ENCODE data around the gene ZNF106.

ZNF106 gene

GRCh38 chr15:42490671-42491538 lies at the start of gene ZNF106:
TSS of gene ZNF106 (minus strand) at chr15:42491141. CDS start at chr15:42472289, 18,852 bp downstream.
- peak; percentile 92 for DNase-seq

GRCh38 chr15:42533246-42533645 lies 42.3 kb upstream of the ZNF106 start:
- no peak for DNase-seq

DNA sequence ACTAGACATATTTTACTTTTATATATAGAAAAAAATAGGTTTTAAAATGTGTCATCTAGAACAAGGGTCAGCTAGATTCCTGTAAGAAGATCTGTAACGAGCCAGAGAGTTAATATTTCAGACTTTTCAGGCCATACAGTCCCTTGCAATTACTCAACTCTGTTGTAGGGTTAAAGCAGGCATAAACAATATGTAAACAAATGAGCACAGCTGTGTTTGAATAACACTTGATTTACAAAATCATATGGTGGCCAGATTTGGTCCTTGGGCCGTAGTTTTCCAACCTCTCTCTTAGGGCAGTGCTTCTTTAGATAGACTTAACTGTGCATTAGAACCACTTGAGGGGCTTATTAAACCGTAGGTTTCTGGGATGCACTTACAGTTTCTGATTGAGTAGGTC lies 38.0 kb upstream of the ZNF106 start:
- peak; percentile 38 for DNase-seq

- DNase-seq = no peak
These were observed 32.4 kb upstream of the ZNF106 start for GRCh38 chr15:42523331-42523730.

- peak; percentile 73 for DNase-seq
These were observed 20.1 kb upstream of the ZNF106 start for GRCh38 chr15:42511007-42511391.

DNA sequence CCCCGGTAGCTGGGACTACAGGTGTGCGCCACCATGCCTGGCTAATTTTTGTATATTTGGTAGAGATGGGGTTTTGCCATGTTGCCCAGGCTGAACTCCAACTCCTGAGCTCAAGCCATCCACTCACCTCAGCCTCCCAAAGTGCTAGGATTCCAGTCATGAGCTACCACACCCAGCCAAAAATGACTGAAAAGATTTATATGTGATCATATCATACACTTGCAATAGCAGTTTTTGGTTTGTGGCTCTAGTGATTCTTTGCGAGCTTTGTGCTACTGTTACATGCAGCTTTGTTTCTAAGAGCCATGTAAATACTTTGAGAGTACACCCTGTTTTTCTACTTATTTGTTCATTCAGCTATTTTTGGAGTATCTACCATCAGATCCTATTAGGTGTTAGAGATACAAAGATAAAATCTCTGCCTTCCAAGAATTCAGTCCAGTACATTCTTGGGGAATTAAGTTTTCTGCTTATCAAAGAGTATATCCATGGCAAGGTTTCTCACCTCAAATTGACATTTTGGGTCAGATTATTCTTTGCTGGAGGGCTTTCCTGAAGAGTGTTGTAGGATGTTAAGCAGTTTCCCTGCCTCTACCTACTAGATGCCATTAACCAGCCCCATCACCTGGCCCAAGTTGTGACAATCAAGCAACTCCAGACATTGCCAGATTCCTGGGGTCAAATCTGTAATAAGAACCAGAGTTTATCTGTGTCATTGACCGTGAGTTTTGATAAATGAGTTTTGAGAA lies 19.5 kb upstream of the ZNF106 start:
- DNase-seq = no peak

DNA sequence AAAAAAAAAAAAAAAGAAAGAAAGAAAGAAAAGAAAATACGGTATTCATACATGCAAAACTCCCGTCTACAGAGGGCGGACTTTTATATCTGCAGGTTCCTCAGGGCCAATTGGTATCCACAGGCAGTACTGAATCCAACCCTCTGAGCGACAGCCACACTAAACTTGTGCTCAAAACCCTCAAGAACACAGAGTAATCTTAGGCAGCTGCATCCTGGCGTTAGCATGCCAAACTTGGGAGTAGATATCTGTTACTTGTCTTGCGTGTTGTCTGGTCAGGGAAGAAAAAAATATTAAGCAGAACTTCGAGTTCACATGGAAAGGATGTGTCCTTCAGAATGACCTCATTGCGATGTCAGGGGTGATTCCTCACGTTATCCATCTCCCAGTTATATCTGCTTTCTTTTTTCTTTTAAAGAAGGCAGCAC lies 17.3 kb upstream of the ZNF106 start:
- peak; percentile 7 for DNase-seq

- no peak for DNase-seq
These were observed 16.6 kb upstream of the ZNF106 start for GRCh38 chr15:42507514-42507913.

GRCh38 chr15:42504631-42505030 lies 13.7 kb upstream of the ZNF106 start:
- DNase-seq = no peak

DNA sequence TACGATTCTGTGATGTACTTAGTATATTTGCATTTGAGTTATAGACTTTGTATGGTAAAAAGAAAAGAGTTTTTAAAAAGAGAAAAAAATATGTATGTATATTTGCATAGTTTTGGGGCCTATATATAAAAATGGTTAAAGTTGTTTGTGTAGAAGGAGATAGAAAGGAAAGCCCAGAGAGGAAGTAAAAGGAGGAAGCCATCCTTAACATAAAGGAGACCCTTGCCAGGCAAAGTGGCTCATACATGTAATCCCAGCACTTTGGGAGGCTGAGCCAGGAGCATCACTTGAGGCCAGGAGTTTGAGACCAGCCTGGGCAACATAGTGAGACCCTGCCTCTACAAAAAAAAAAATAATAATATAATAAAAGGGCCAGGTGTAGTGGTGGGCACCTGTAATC lies 12.9 kb upstream of the ZNF106 start:
- no peak for DNase-seq

- DNase-seq = no peak
These were observed 11.5 kb upstream of the ZNF106 start for GRCh38 chr15:42502477-42502876.

GRCh38 chr15:42499858-42500609 lies 9.1 kb upstream of the ZNF106 start:
- peak; percentile 9 for DNase-seq

- DNase-seq = no peak
These were observed 7.5 kb upstream of the ZNF106 start for GRCh38 chr15:42498212-42499068.

DNA sequence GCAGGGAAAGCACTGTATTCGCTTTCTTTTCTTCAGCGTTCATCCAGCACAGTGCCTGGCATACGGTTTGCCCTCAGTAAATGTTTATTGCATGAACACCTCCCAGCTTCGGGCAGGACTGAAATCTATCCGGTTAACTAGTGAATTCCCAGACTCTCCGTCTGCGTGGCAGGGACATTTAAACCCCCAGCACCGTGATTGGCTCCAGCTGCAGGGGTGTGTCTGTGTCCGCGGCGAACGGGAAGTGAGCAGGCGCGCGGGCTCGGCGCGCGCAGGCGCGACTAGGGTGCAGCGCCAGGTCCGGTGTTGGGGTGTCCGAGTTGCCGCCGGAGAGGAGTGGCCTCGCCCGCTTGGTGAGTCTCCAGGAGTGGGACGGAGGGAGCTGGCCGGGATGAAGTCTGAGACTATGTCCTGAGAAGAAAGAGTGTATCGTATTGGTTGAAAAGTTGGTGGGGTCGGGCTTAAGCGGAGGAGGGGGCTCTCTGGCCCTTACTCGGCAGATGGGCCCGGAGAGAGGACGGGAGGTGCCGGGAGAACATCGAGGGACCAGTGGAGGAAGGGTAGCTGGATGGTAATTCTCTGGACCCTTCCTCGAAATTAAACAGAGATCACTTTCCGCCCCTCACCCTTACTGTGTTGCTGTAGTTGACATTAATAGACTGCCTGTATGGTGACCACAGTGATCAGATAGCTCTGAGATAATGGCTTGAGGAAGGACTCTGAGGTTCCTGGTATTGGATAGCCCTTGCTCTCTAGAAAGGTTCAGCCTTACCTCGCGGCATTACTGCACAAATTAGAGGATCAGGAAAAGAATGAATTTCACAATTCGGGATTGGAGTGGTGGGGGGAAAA lies 4.6 kb upstream of the ZNF106 start, which contains the start of gene SNAP23:
Gene SNAP23 (plus strand): TSS at position 274 of the 852 bp plus-strand sequence. CDS start 16,213 bp downstream, outside the sequence.
- DNase-seq = peak; percentile 95

DNA sequence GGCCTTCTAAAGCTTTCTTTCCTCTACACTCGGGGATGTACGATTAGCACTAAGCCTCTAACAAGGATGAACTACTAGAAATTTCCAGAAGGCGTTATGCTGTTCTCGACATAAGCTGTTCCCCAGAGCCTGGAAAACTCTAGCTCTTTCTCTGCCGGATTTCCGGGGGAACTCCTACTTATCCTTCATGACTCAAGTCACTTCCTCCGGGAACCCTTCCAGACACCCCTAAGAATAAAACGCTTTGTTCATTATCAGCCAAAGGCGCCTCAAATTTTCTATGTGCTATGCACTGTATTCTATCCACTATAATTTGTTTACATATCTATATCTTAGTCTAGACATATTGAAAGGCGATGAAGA lies 4.0 kb upstream of the ZNF106 start:
- peak; percentile 72 for DNase-seq

GRCh38 chr15:42493679-42494078 lies 2.7 kb upstream of the ZNF106 start:
- no peak for DNase-seq

- peak; percentile 72 for DNase-seq
These were observed 741 bp upstream of the ZNF106 start for GRCh38 chr15:42491539-42492225.

DNA sequence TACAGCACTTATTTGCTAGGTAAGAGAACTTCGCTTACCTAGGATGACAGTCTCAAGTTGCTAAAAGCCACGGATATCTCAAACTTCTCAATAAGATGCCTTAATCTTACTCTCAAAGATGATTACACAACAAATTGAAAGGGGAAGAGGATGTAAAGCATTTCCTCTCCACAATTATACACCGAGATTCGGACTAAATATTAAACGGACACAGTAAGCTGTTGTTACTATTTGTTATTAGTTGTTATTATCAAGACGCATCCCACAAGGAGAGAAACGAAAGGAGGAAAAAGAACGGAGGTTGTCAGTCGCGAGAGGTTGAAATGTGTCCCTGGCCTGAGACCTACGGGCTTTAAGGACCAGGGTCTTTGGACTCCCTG lies 660 bp downstream of the ZNF106 start:
- peak; percentile 8 for DNase-seq

- DNase-seq = no peak
These were observed 7.3 kb downstream of the ZNF106 start for GRCh38 chr15:42483677-42484076.

DNA sequence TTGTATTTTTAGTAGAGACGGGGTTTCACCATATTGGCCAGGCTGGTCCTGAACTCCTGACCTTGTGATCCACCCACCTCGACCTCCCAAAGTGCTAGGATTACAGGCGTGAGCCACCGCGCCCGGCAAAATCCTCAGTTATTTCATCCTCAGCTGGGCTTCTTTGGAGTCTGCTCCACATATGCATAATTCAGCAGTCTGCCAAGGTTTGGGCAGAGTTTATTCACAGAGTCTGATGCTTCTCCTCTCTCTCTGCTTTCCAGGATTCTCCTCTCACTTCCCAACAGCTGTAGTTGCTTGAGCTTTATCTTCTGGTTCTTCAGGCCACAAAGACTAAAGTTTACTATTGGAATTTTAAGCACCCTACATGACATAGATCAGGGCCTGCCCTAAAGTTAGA lies 8.2 kb downstream of the ZNF106 start:
- no peak for DNase-seq

- DNase-seq = no peak
These were observed 16.1 kb downstream of the ZNF106 start for GRCh38 chr15:42474827-42475226.
